ENCODE results near the gene LRRC74A. TPM values are rescaled to one million over a fixed set of nuclear protein-coding genes. Genes with fewer than 3 reads are reported as not detected.

The LRRC74A gene
- total and polyA plus RNA-seq, 9 of the 15 experiments (the other 6 are each of a cell fraction or from before 2014, with no cell fraction given), result not detected

GRCh38 chr14:76916040-76916715, 90.0 kb downstream of the LRRC74A start:
- Histone ChIP-seq H3K36me3 (ENCODE audit: control insufficient read depth, insufficient read depth, low read length) (no peaks in the 10 kb centered on the region), H4K20me1 (replicated peaks; ENCODE audit: control insufficient read depth, insufficient read depth, low read length) (no peaks in the 10 kb centered on the region), H3K27me3 (ENCODE audit: control insufficient read depth in 2 of 2, insufficient read depth in 2 of 2, low read length in 2 of 2) (no peaks in the 10 kb centered on the region), H3K27ac (ENCODE audit: extremely low read depth, low read depth, low read length) (no peak overlapping the region), H3K4me3 (no peak overlapping the region), H3K4me2 (ENCODE audit: insufficient read depth, low read length) (no peak overlapping the region), H3K4me1 (replicated peaks in 1 of 2; ENCODE audit: control insufficient read depth in 2 of 2, insufficient read depth in 2 of 2, low read length in 2 of 2) (peaks cover 28 to 39% of the 10 kb centered on the region in 2 experiments), H3K9ac (ENCODE audit: insufficient read depth in 1 of 2, low read depth in 2 of 2, low read length in 2 of 2) (no peak overlapping the region), H2AFZ (ENCODE audit: low read depth, low read length) (no peak overlapping the region), H3K9me1 (ENCODE audit: control insufficient read depth, insufficient read depth, low read length) (peaks cover 5% of the 10 kb centered on the region), H3K9me3 (replicated peaks; ENCODE audit: control insufficient read depth, insufficient read depth, low read depth, low read length) (no peaks in the 10 kb centered on the region), H3K79me2 (ENCODE audit: control insufficient read depth, insufficient read depth, low read length) (no peaks in the 10 kb centered on the region)
- CTCF ChIA-PET (ENCODE audit: low intra/inter-chr PET ratio), result interaction anchor here (5.4 kb wide), 1 partner anchor 153 kb away, joined by 56 read pairs; no protein-coding TSS in a partner anchor
- intact Hi-C loops (cut with micrococcal nuclease), result loop anchor here (5.0 to 10.0 kb wide), 2 partner anchors 41 to 109 kb away; partner anchors contain the start of gene IRF2BPL
- DNase-seq (ENCODE audit: extremely low read depth in 1 of 4, low spot score in 3 of 4) (no peak), FAIRE-seq (no peak), ATAC-seq (no peak)
- 63% methylated on average over 11 of the region's 15 CpGs for WGBS (ENCODE audit: insufficient coverage, low coverage, missing lambda C conversion rate)
- no TSS peak for BruUV-seq (replicated peaks)
- POLR2A ChIA-PET, result interaction anchor here (0.6 to 1.0 kb wide), 2 partner anchors 32 to 220 kb away, joined by 3 read pairs; no protein-coding TSS in a partner anchor
- TF ChIP-seq RAD21 (CRISPR knock-in tag; conservative IDR thresholded peaks at IDR 0.05 in 1 of 2, IDR thresholded peaks at IDR 0.05 in 1 of 2), result no peak
- no peak for TF ChIP-seq ZNF639 (CRISPR knock-in tag; conservative IDR thresholded peaks at IDR 0.05 in 1 of 2, IDR thresholded peaks at IDR 0.05 in 1 of 2)
- no peak for TF ChIP-seq CAMTA2 (CRISPR knock-in tag; conservative IDR thresholded peaks at IDR 0.05)
- no peak for TF ChIP-seq E2F8 (IDR thresholded peaks at IDR 0.05; ENCODE audit: low read depth, partially characterized antibody)
- in situ Hi-C loops (cut with MboI), result no loop called here

Data from K562 (cell line).